Hepatocyte (in vitro differentiated cells): ENCODE measurements around the gene ACO2. TPM values are rescaled to one million over a fixed set of nuclear protein-coding genes. Genes with fewer than 3 reads are reported as not detected.

ENCODE experiments used
- DNase-seq: peaks from one replicate; pipeline ENCODE4 v3.0.0-alpha.2; 2016; ENCODE audit warnings: low spot score
- H2AFZ ChIP-seq: fragments of 200-600 bp; sonication (generic); 2 replicates; pipeline ENCODE4 v1.6.0; 2016; ENCODE audit warnings: antibody characterized with exemption, mild to moderate bottlenecking
- H3K27ac ChIP-seq: fragments of 200-600 bp; sonication (generic); 2 replicates; pipeline ENCODE4 v1.5.1; 2016; ENCODE audit warnings: mild to moderate bottlenecking
- H3K27me3 ChIP-seq: fragments of 200-600 bp; sonication (generic); 2 replicates; pipeline ENCODE4 v1.6.1; 2016
- H3K36me3 ChIP-seq: fragments of 200-600 bp; sonication (generic); replicated peaks from 2 replicates; pipeline ENCODE4 v1.5.1; 2016; ENCODE audit warnings: low read depth; ENCODE audit not compliant: insufficient read depth
- H3K4me1 ChIP-seq: fragments of 200-600 bp; sonication (generic); 2 replicates; pipeline ENCODE4 v1.5.1; 2016; ENCODE audit warnings: mild to moderate bottlenecking, moderate library complexity; ENCODE audit not compliant: insufficient read depth
- H3K4me2 ChIP-seq: fragments of 200-600 bp; sonication (generic); 2 replicates; pipeline ENCODE4 v1.6.0; 2016
- H3K4me3 ChIP-seq: fragments of 200-600 bp; sonication (generic); 2 replicates; pipeline ENCODE4 v1.5.1; 2016; ENCODE audit warnings: mild to moderate bottlenecking
- H3K79me2 ChIP-seq: fragments of 200-600 bp; sonication (generic); 2 replicates; pipeline ENCODE4 v1.6.0; 2017; ENCODE audit warnings: mild to moderate bottlenecking
- H3K9me2 ChIP-seq: fragments of 200-600 bp; sonication (generic); replicated peaks from 2 replicates; pipeline ENCODE4 v1.6.0; 2017; ENCODE audit warnings: mild to moderate bottlenecking; ENCODE audit not compliant: insufficient read depth
- H3K9me3 ChIP-seq: fragments of 200-600 bp; sonication (generic); 2 replicates; pipeline ENCODE4 v1.5.1; 2016; ENCODE audit warnings: low read depth, mild to moderate bottlenecking
- H4K20me1 ChIP-seq: fragments of 200-600 bp; sonication (generic); 2 replicates; pipeline ENCODE4 v1.6.0; 2016; ENCODE audit warnings: mild to moderate bottlenecking; ENCODE audit not compliant: insufficient read depth, poor library complexity, severe bottlenecking
- EZH2 ChIP-seq: fragments of 200-600 bp; sonication (generic); IDR thresholded peaks from 2 replicates; pipeline ENCODE4 v1.6.1; 2016; ENCODE audit warnings: antibody characterized with exemption, mild to moderate bottlenecking, borderline replicate concordance
- EZH2phosphoT487 ChIP-seq: fragments of 200-600 bp; sonication (generic); IDR thresholded peaks from one replicate; pipeline ENCODE4 v1.6.1; 2018; ENCODE audit warnings: antibody characterized with exemption, mild to moderate bottlenecking, low read depth, moderate library complexity; ENCODE audit not compliant: unreplicated experiment, severe bottlenecking
- WGBS: methylation state at CpG from one replicate; pipeline ENCODE4 v1.1.6; 2016; ENCODE audit warnings: low lambda C conversion rate; ENCODE audit errors: missing lambda C conversion rate; 5-methylcytosine and 5-hydroxymethylcytosine counted together
- polyA plus RNA-seq: library from polyadenylated mRNA; unstranded; fragments of >200 nt; fragmentation: Nextera tagmentation; extraction: Ambion mirVana; gene quantifications from 2 replicates; pipeline ENCODE4 v1.2.1, GENCODE V29; 2016
- total RNA-seq: library from RNA; depleted of rRNA; stranded (reverse); fragments of >200 nt; gene quantifications from 2 replicates; pipeline ENCODE4 v1.2.3, GENCODE V29; 2014
- TF ChIP-seq, protein P1 (sequence below): fragments of 200-600 bp; sonication (generic); IDR thresholded peaks from 2 replicates; pipeline ENCODE4 v1.5.1; 2016; ENCODE audit warnings: antibody characterized with exemption, mild to moderate bottlenecking; ENCODE audit not compliant: poor library complexity

Gene ACO2
- total and polyA plus RNA-seq, 2 experiments from 2014 or later = 129 to 196 TPM

DNA sequence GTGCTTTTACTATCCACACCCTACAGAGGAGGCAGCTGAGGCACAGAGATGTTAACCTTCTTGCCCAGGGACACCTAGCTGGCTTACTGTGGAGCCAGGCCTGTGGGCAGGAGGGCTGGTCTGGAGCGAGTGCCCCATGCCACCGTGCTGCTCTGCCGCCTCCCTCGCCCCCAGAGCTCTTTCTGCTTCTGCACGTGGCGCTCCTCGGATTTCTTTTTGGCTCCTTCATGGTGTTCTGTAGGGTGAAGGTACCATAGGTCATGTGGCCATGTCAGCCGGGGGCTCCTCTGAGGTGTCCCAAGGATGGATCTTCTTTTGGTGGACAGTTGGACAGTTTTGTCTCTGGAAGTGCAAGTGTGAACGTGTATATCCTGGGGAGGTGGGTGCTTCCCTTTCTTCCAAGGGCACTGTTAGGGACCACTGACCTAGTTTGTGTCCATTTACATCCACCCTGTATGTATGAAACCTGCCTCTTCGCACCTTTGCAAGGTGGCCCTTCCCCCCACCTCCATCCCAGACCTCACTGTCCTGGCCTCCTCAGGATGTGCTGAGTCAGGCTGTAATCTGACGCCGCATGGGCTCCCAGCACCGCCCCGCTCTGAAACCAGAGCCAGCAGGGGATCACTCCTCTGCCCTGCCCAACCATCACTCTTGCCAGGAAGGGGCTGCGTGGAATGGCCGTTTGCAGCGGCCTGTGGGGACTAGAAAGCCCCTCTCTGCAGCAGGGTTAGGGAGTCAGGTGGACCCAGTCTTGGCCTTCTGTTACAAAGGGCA lies 43.7 kb downstream of the ACO2 start:
- TF ChIP-seq, protein P1, sequence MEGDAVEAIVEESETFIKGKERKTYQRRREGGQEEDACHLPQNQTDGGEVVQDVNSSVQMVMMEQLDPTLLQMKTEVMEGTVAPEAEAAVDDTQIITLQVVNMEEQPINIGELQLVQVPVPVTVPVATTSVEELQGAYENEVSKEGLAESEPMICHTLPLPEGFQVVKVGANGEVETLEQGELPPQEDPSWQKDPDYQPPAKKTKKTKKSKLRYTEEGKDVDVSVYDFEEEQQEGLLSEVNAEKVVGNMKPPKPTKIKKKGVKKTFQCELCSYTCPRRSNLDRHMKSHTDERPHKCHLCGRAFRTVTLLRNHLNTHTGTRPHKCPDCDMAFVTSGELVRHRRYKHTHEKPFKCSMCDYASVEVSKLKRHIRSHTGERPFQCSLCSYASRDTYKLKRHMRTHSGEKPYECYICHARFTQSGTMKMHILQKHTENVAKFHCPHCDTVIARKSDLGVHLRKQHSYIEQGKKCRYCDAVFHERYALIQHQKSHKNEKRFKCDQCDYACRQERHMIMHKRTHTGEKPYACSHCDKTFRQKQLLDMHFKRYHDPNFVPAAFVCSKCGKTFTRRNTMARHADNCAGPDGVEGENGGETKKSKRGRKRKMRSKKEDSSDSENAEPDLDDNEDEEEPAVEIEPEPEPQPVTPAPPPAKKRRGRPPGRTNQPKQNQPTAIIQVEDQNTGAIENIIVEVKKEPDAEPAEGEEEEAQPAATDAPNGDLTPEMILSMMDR = no peak
- TF ChIP-seq EZH2phosphoT487 = no peak
- TF ChIP-seq EZH2 = no peak
- Histone ChIP-seq H2AFZ (no peak overlapping the region), H4K20me1 (no peaks in the 10 kb centered on the region), H3K36me3 (no peaks in the 10 kb centered on the region), H3K27me3 (no peaks in the 10 kb centered on the region), H3K4me1 (peaks cover 16% of the 10 kb centered on the region), H3K27ac (peak overlapping the region; percentile 72), H3K9me2 (no peaks in the 10 kb centered on the region), H3K4me2 (peak overlapping the region; percentile 37), H3K79me2 (no peaks in the 10 kb centered on the region), H3K9me3 (no peaks in the 10 kb centered on the region), H3K4me3 (no peak overlapping the region)
- WGBS = 58% methylated on average over 17 of the region's 17 CpGs
- DNase-seq = peak; percentile 76

DNA sequence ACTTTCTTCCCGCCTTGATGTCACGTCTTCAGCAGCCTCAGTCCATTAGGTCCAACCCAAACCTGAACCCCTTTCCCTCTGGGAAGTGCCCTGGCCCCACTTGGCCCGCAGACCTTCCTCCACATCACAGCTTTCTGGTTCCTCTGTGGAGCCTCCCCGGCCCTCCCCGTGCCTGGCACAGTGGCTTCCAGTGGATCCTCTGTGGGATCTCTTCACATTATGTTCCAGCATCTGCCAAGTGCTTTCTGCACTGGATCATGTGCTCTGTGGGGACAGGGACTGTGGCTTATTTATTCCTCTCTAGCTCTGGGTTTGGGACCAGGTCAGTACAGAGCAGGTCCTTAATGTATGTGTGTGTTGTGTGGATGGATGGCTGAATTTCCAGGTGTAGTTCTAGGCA lies 44.5 kb downstream of the ACO2 start:
- Histone ChIP-seq H3K9me2 (no peaks in the 10 kb centered on the region), H3K4me3 (no peak overlapping the region), H2AFZ (no peak overlapping the region), H3K79me2 (no peaks in the 10 kb centered on the region), H3K4me1 (peaks cover 16% of the 10 kb centered on the region), H3K36me3 (no peaks in the 10 kb centered on the region), H3K4me2 (peak overlapping the region; percentile 37), H3K27ac (peak overlapping the region; percentile 71), H4K20me1 (no peaks in the 10 kb centered on the region), H3K27me3 (no peaks in the 10 kb centered on the region), H3K9me3 (no peaks in the 10 kb centered on the region)
- DNase-seq = no peak
- WGBS = 78% methylated on average over 5 of the region's 5 CpGs
- no peak for TF ChIP-seq EZH2phosphoT487
- TF ChIP-seq, protein P1 = no peak
- TF ChIP-seq EZH2 = no peak

DNA sequence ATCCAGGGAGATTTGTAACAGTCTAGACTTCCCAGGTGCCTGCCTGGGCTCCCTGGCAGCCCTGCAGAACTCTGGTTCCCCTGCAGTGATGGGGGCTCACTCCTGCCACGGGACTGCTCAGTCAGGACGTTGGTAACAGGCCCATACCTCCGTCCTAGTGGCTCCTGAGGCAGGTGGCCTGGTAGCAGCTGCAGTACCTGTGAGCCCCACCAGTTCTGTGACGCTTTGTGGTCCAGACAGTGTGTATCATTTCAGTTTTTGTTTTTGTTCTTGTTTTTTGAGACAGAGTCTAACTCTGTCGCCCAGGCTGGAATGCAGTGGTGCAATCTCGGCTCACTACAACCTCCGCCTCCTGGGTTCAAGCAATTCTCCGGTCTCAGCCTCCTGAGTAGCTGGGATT lies 47.5 kb downstream of the ACO2 start:
- H2AFZ ChIP-seq = no peak overlapping the region
- 92% methylated on average over 8 of the region's 8 CpGs for WGBS
- no peaks in the 10 kb centered on the region for H3K27me3 ChIP-seq
- TF ChIP-seq EZH2phosphoT487 = no peak
- TF ChIP-seq, protein P1 = no peak
- TF ChIP-seq EZH2 = no peak
- no peak for DNase-seq
- H3K4me1 ChIP-seq = peaks cover 16% of the 10 kb centered on the region
- no peaks in the 10 kb centered on the region for H3K36me3 ChIP-seq
- H3K4me3 ChIP-seq = no peak overlapping the region
- no peak overlapping the region for H3K4me2 ChIP-seq
- H3K9me2 ChIP-seq = no peaks in the 10 kb centered on the region
- H3K79me2 ChIP-seq = no peaks in the 10 kb centered on the region
- no peaks in the 10 kb centered on the region for H4K20me1 ChIP-seq
- H3K27ac ChIP-seq = no peak overlapping the region
- H3K9me3 ChIP-seq = no peaks in the 10 kb centered on the region
